Gastrocnemius medialis (tissue), 4 donors: Measurements from ENCODE around the gene CHMP1B. TPM values are rescaled to one million over a fixed set of nuclear protein-coding genes. Genes with fewer than 3 reads are reported as not detected.

Experiments
- ATAC-seq, 2 donors: fragments of 150-250 bp; one replicate each; pipeline ENCODE4 v1.9.1; 2016
- DNase-seq, 2 donors: peaks; one replicate each; pipeline ENCODE4 v3.0.0-alpha.2; 2019
- H3K27ac ChIP-seq, 4 donors: fragments of 200-600 bp; sonication (generic); 1 replicate in 1 of 4; 2 replicates in 3 of 4; pipeline ENCODE4 v1.5.1; 2016 to 2018; ENCODE audit warnings: mild to moderate bottlenecking in 2 of 4, moderate library complexity in 1 of 4
- H3K27me3 ChIP-seq, 3 donors: fragments of 200-600 bp; sonication (generic) in 2 of 3; 1 replicate in 1 of 3; 2 replicates in 2 of 3; pipeline versions ENCODE4 v1.5.1 to v1.6.0; 2016 to 2019; ENCODE audit warnings: mild to moderate bottlenecking in 1 of 3, moderate library complexity in 1 of 3
- H3K36me3 ChIP-seq, 2 donors: fragments of 200-600 bp; sonication (generic) in 1 of 2; one replicate each; pipeline ENCODE4 v1.5.1; 2017 to 2018
- H3K4me1 ChIP-seq, 2 donors: fragments of 200-600 bp; sonication (generic) in 1 of 2; one replicate each; pipeline ENCODE4 v1.5.1; 2016 to 2017; ENCODE audit warnings: mild to moderate bottlenecking in 2 of 2
- H3K4me3 ChIP-seq, 4 donors: fragments of 200-600 bp; sonication (generic) in 3 of 4; 1 replicate in 1 of 4; 2 replicates in 3 of 4; pipeline ENCODE4 v1.5.1; 2016 to 2019; ENCODE audit warnings: mild to moderate bottlenecking in 2 of 4
- H3K9me3 ChIP-seq, 3 donors: fragments of 200-600 bp; sonication (generic) in 2 of 3; 1 replicate in 1 of 3; 2 replicates in 2 of 3; pipeline ENCODE4 v1.5.1; 2016 to 2019
- CTCF ChIP-seq, 5 experiments: fragments of 450-650 bp in 3 of 5; fragments of 200-600 bp in 2 of 5; sonication (generic) in 2 of 5; IDR thresholded peaks in 4 of 5; conservative IDR thresholded peaks in 1 of 5; 1 replicate in 4 of 5; 2 replicates in 1 of 5; pipeline ENCODE4 v1.5.1; 2016 to 2019; ENCODE audit warnings: antibody characterized with exemption in 5 of 5, mild to moderate bottlenecking in 3 of 5, moderate library complexity in 3 of 5
- POLR2A ChIP-seq, 2 donors: fragments of 450-650 bp; IDR thresholded peaks; one replicate each; pipeline ENCODE4 v1.6.1; 2017; ENCODE audit warnings: antibody characterized with exemption in 2 of 2, mild to moderate bottlenecking in 2 of 2, moderate library complexity in 2 of 2
- in situ Hi-C, 4 donors: fragments of 200-750 bp; cut with MboI; loops; one replicate each; pipeline versions ENCODE4 v1.15.0 to v1.8.0; 2017; ENCODE audit warnings: low sequenced_read_pairs in 4 of 4
- intact Hi-C: fragments of 100-400 bp; cut with DNase I; formaldehyde crosslinking; loops from one replicate; pipeline ENCODE4 v1.15.1; 2023; ENCODE audit warnings: low total_unique reads
- total RNA-seq, 4 donors: library from RNA; depleted of rRNA; stranded (reverse); fragments of >200 nt; gene quantifications; one replicate each; pipeline versions ENCODE4 v1.1.0 to v1.2.3, GENCODE V29; 2016

Gene CHMP1B
- total RNA-seq, 4 donors from 2014 or later, result 347 to 634 (median 407) TPM

DNA sequence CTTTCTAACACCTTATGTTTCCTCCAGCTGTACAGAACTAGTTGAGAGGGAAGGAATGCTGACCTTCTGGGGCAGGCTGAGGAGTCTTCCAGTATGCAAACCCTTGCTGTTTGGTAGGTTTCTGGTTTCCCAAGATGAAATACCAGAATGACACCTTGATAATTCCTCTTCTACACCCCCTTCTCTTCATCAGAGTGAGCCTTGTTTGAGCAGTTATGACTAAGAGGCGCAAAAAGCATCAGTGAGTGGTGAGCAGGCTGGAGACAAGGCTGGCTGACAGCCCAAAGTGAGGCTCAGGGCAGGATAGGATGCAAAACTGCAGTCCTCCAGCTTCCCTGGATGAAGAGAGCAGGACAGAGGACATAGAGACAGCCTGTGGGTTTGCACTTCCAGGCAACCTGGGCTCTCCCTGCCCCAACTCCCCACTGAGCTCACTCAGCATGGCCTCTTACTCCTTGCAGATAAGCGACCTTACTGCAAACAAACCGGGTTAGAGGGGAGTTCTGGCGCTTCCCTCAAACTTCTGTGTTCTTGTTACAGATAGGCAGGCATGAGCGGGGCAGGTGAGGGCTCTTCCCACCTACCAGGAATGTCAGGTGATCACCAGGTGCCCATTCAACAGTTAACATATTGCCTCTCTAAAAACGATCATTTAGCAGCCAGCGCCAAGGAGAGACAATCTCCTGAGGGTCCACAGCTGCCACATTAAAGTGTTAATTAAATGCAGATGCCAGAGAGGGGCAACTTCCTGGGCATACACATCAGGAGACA is 51.5 kb downstream of the CHMP1B start:
- no peaks in the 10 kb centered on the region for H3K9me3 ChIP-seq
- H3K36me3 ChIP-seq, result peaks cover 0 to 36% of the 10 kb centered on the region in 2 donors
- TF ChIP-seq POLR2A (IDR thresholded peaks at IDR 0.05) (no peak), CTCF (IDR thresholded peaks at IDR 0.05 in 4 of 5, conservative IDR thresholded peaks at IDR 0.05 in 1 of 5) (no peak)
- H3K27me3 ChIP-seq, result no peaks in the 10 kb centered on the region
- H3K4me3 ChIP-seq, result no peak overlapping the region
- H3K27ac ChIP-seq, result no peak overlapping the region
- ATAC-seq (no peak), DNase-seq (no peak)
- in situ Hi-C loops, result no loop called here
- intact Hi-C loops, result no loop called here
- H3K4me1 ChIP-seq, result peaks cover 6 to 9% of the 10 kb centered on the region in 2 donors

Other genes with a start within 250 kb of the CHMP1B start
- not detected for gene SLC35G4, start 241.8 kb upstream of the CHMP1B start, total RNA-seq
- gene GNAL, start 162.1 kb upstream of the CHMP1B start, total RNA-seq, result 10 to 100 TPM in 2 of 4 donors, 1 to 10 TPM in 2; 4.4 to 35.4 (median 9.1) TPM
- 10 to 100 TPM; 11.0 to 33.6 (median 24.8) TPM for gene MPPE1, start 56.9 kb downstream of the CHMP1B start, total RNA-seq
- 100 to 1,000 TPM; 245 to 391 (median 274) TPM for gene IMPA2, start 130.1 kb downstream of the CHMP1B start, total RNA-seq
- not detected for gene ANKRD62, start 242.4 kb downstream of the CHMP1B start, total RNA-seq